Keratinocyte (primary cell): ENCODE results near the gene TMOD1. TPM values are rescaled to one million over a fixed set of nuclear protein-coding genes. Genes with fewer than 3 reads are reported as not detected.

Experiments used
- DNase-seq: peaks from one replicate; pipeline ENCODE4 v3.0.0-alpha.2; 2011; ENCODE audit warnings: low read depth, missing footprints, low spot score
- FAIRE-seq: peaks from 2 replicates; lab custom pipeline; 2011; peaks lifted over from hg19 to GRCh38; lab: Jason Lieb, UNC
- H2AFZ ChIP-seq: 2 replicates; pipeline ENCODE4 v1.6.0; 2012; ENCODE audit warnings: low read length, control low read depth, inconsistent platforms; ENCODE audit not compliant: control insufficient read depth
- H3K27ac ChIP-seq: 2 replicates; pipeline ENCODE4 v1.5.1; 2011; ENCODE audit warnings: low read length; ENCODE audit not compliant: control insufficient read depth, insufficient read depth
- H3K27me3 ChIP-seq: 3 replicates; pipeline ENCODE4 v1.6.0; 2011; ENCODE audit warnings: low read length; ENCODE audit not compliant: control insufficient read depth, insufficient read depth; ENCODE audit errors: extremely low read depth
- H3K36me3 ChIP-seq, 2 experiments: 2 replicates in 1 of 2; 3 replicates in 1 of 2; pipeline ENCODE4 v1.5.1; 2011; ENCODE audit warnings: low read length in 2 of 2, mild to moderate bottlenecking in 1 of 2; ENCODE audit not compliant: control insufficient read depth in 2 of 2, insufficient read depth in 2 of 2; ENCODE audit errors: extremely low read depth in 1 of 2
- H3K4me1 ChIP-seq: 3 replicates; pipeline ENCODE4 v1.5.1; 2011; ENCODE audit warnings: low read length; ENCODE audit not compliant: control insufficient read depth, insufficient read depth; ENCODE audit errors: extremely low read depth
- H3K4me2 ChIP-seq: 3 replicates; pipeline ENCODE4 v1.6.0; 2011; ENCODE audit warnings: low read depth, low read length; ENCODE audit not compliant: control insufficient read depth, insufficient read depth; ENCODE audit errors: extremely low read depth
- H3K4me3 ChIP-seq, 3 experiments: fragments of 200-600 bp in 1 of 3; sonication (generic) in 1 of 3; 2 replicates in 2 of 3; 3 replicates in 1 of 3; pipeline ENCODE4 v1.5.1; 2011 to 2016; ENCODE audit warnings: low read length in 3 of 3, mild to moderate bottlenecking in 3 of 3, control low read depth in 2 of 3, inconsistent platforms in 1 of 3, low read depth in 1 of 3, mixed read lengths in 1 of 3, mixed run types in 1 of 3, moderate library complexity in 1 of 3; ENCODE audit not compliant: control insufficient read depth in 2 of 3, insufficient read depth in 2 of 3; ENCODE audit errors: extremely low read depth in 1 of 3
- H3K79me2 ChIP-seq: 2 replicates; pipeline ENCODE4 v1.6.0; 2012; ENCODE audit warnings: low read length; ENCODE audit not compliant: control insufficient read depth, insufficient read depth
- H3K9ac ChIP-seq: 3 replicates; pipeline ENCODE4 v1.6.0; 2011; ENCODE audit warnings: low read length; ENCODE audit not compliant: control insufficient read depth, insufficient read depth; ENCODE audit errors: extremely low read depth
- H3K9me1 ChIP-seq: 3 replicates; pipeline ENCODE4 v1.6.0; 2011; ENCODE audit warnings: low read length; ENCODE audit not compliant: control insufficient read depth, insufficient read depth; ENCODE audit errors: extremely low read depth
- H3K9me3 ChIP-seq: 2 replicates; pipeline ENCODE4 v1.5.1; 2012; ENCODE audit warnings: low read depth, low read length; ENCODE audit not compliant: control insufficient read depth
- H4K20me1 ChIP-seq: 3 replicates; pipeline ENCODE4 v1.6.0; 2011; ENCODE audit warnings: low read length; ENCODE audit not compliant: control insufficient read depth, insufficient read depth; ENCODE audit errors: extremely low read depth
- CTCF ChIP-seq, 3 experiments: IDR thresholded peaks in 1 of 3; conservative IDR thresholded peaks in 1 of 3; optimal IDR thresholded peaks in 1 of 3; 2 replicates in 2 of 3; 3 replicates in 1 of 3; pipeline versions ENCODE3 to v1.5.1; 2011; ENCODE audit warnings: low read length in 3 of 3, mild to moderate bottlenecking in 3 of 3, moderate library complexity in 2 of 3, control low read depth in 1 of 3, inconsistent platforms in 1 of 3; ENCODE audit not compliant: insufficient read depth in 2 of 3; ENCODE audit errors: extremely low read depth in 1 of 3
- EZH2 ChIP-seq: IDR thresholded peaks from one replicate; pipeline ENCODE4 v1.6.1; 2012; ENCODE audit warnings: inconsistent platforms, mild to moderate bottlenecking, low read length, moderate library complexity
- dilution Hi-C: fragments of 300-500 bp; cut with MboI; formaldehyde crosslinking; loops from one replicate; pipeline ENCODE4 v1.7.0; 2020; ENCODE audit warnings: low sequenced_read_pairs; ENCODE audit not compliant: extremely low pct_ligation_motif_present
- polyA plus RNA-seq, 5 experiments: library from polyadenylated mRNA; depleted of rRNA in 3 of 5; stranded (reverse) in 3 of 5; stranded (forward) in 1 of 5; unstranded in 1 of 5; fragments of >200 nt; gene quantifications; 1 replicate in 1 of 5; 2 replicates in 3 of 5; 3 replicates in 1 of 5; pipeline versions ENCODE4 v1.2.1 to v1.2.3, GENCODE V29; 2011 to 2012; ENCODE audit warnings: missing spikeins in 2 of 5, low read depth in 1 of 5, low replicate concordance in 1 of 5

The TMOD1 gene
- polyA plus RNA-seq, 1 donor (not counting 4 experiments of a cell fraction or from before 2014, with no cell fraction given): not detected

GRCh38 chr9:97550386-97550785 lies 48.9 kb downstream of the TMOD1 start:
- dilution Hi-C loops: no loop called here
- DNase-seq (no peak), FAIRE-seq (no peak)

GRCh38 chr9:97551308-97551707 lies 49.8 kb downstream of the TMOD1 start:
- Histone ChIP-seq H3K4me1 (no peaks in the 10 kb centered on the region), H3K4me2 (no peak overlapping the region), H3K36me3 (no peaks in the 10 kb centered on the region), H3K9me3 (no peaks in the 10 kb centered on the region), H3K27ac (no peak overlapping the region), H2AFZ (no peak overlapping the region), H3K27me3 (peaks cover 28% of the 10 kb centered on the region), H3K9me1 (no peaks in the 10 kb centered on the region), H3K79me2 (no peaks in the 10 kb centered on the region), H3K4me3 (no peak overlapping the region), H4K20me1 (no peaks in the 10 kb centered on the region), H3K9ac (no peak overlapping the region)
- DNase-seq (no peak), FAIRE-seq (no peak)
- dilution Hi-C loops: no loop called here
- TF ChIP-seq CTCF (optimal IDR thresholded peaks at IDR 0.05 in 1 of 3, IDR thresholded peaks at IDR 0.05 in 1 of 3, conservative IDR thresholded peaks at IDR 0.05 in 1 of 3; ENCODE audit: extremely low read depth in 1 of 3, insufficient read depth in 2 of 3, low read length in 3 of 3) (no peak), EZH2 (no peak)

More at GRCh38 chr9:97550386-97550785, 48.9 kb downstream of the TMOD1 start:
- no peaks in the 10 kb centered on the region for H3K4me1 ChIP-seq
- H3K9me1 ChIP-seq: no peaks in the 10 kb centered on the region
- H4K20me1 ChIP-seq: no peaks in the 10 kb centered on the region
- TF ChIP-seq CTCF (optimal IDR thresholded peaks at IDR 0.05 in 1 of 3, IDR thresholded peaks at IDR 0.05 in 1 of 3, conservative IDR thresholded peaks at IDR 0.05 in 1 of 3; ENCODE audit: extremely low read depth in 1 of 3, insufficient read depth in 2 of 3, low read length in 3 of 3) (no peak), EZH2 (no peak)
- no peak overlapping the region for H3K4me2 ChIP-seq
- H3K36me3 ChIP-seq: no peaks in the 10 kb centered on the region
- peaks cover 20% of the 10 kb centered on the region for H3K27me3 ChIP-seq
- H3K9ac ChIP-seq: no peak overlapping the region
- no peak overlapping the region for H3K4me3 ChIP-seq
- H3K27ac ChIP-seq: no peak overlapping the region
- no peaks in the 10 kb centered on the region for H3K9me3 ChIP-seq
- no peaks in the 10 kb centered on the region for H3K79me2 ChIP-seq
- H2AFZ ChIP-seq: no peak overlapping the region
